Ovary (tissue), 9 donors: ENCODE measurements around the gene ZNF629. TPM values are rescaled to one million over a fixed set of nuclear protein-coding genes. Genes with fewer than 3 reads are reported as not detected.

Experiments
- DNase-seq, 5 donors: peaks; one replicate each; pipeline ENCODE4 v3.0.0-alpha.2; 2019 to 2020
- H3K27ac ChIP-seq, 2 donors: fragments of 200-600 bp; one replicate each; pipeline versions ENCODE4 v1.5.1 to v1.8.0; 2019 to 2022
- H3K27me3 ChIP-seq: fragments of 200-600 bp; one replicate; pipeline ENCODE4 v1.8.0; 2022
- H3K36me3 ChIP-seq: fragments of 200-600 bp; sonication (generic); one replicate; pipeline ENCODE4 v1.5.1; 2019
- H3K4me1 ChIP-seq: one replicate; pipeline ENCODE4 v1.8.1; 2013; ENCODE audit warnings: mild to moderate bottlenecking, moderate library complexity; ENCODE audit not compliant: insufficient read depth
- H3K4me3 ChIP-seq: fragments of 200-600 bp; sonication (generic); one replicate; pipeline ENCODE4 v1.5.1; 2017
- H3K9me3 ChIP-seq, 2 donors: fragments of 200-600 bp in 1 of 2; sonication (generic) in 1 of 2; one replicate each; pipeline versions ENCODE4 v1.5.1 to v1.8.1; 2013 to 2019; ENCODE audit warnings: mild to moderate bottlenecking in 1 of 2, moderate library complexity in 1 of 2
- CTCF ChIP-seq, 3 donors: fragments of 450-650 bp in 2 of 3; fragments of 200-600 bp in 1 of 3; IDR thresholded peaks; one replicate each; pipeline versions ENCODE4 v1.5.1 to v1.8.0; 2016 to 2022; ENCODE audit warnings: antibody characterized with exemption in 3 of 3, mild to moderate bottlenecking in 1 of 3
- EP300 ChIP-seq: sonication (generic); formaldehyde crosslinking; IDR thresholded peaks from one replicate; pipeline ENCODE4 v1.6.1; 2017; ENCODE audit warnings: antibody characterized with exemption
- POLR2A ChIP-seq: fragments of 450-650 bp; IDR thresholded peaks from one replicate; pipeline ENCODE4 v1.6.1; 2017; ENCODE audit warnings: antibody characterized with exemption, mild to moderate bottlenecking, moderate library complexity
- WGBS, 3 donors: extraction: QIAGEN DNeasy Blood & Tissue Kit in 1 of 3; methylation state at CpG; one replicate each; pipeline versions ENCODE4 v1.1.5 to v1.1.7; 2013 to 2017; 5-methylcytosine and 5-hydroxymethylcytosine counted together
- intact Hi-C, 4 donors: fragments of 100-400 bp; cut with DNase I; formaldehyde crosslinking; loops; one replicate each; pipeline versions ENCODE4 v1.11.0 to v1.15.1; 2022 to 2023
- polyA plus RNA-seq, 2 donors: library from polyadenylated mRNA; stranded (reverse); fragments of 200-250 nt in 1 of 2; fragments of 350-450 nt in 1 of 2; fragmentation: Illumina TruSeq in 1 of 2; extraction: RNeasy Lipid Tissue Mini Kit (QIAGEN cat#74804) in 1 of 2; gene quantifications; one replicate each; pipeline ENCODE4 v1.2.3, GENCODE V29; 2013 to 2014
- total RNA-seq, 7 donors: library from RNA; depleted of rRNA in 2 of 7; stranded (reverse); fragments of >200 nt in 2 of 7; fragmentation: NEBNext Ultra II Directional in 3 of 7; extraction: Animal tissue kit (Norgen Biotek cat#: 25700) in 3 of 7; gene quantifications; one replicate each; pipeline versions ENCODE4 v1.1.0 to v1.2.4, GENCODE V29; 2016 to 2023
- donor health status: DM: no; HTN: no; CAD: no; lungs with moderate emphysema.
- donor health status: DM: no; HTN: no; CAD: no.
- donor health status: Bipolar disorder and iron deficiency.
- donor health status: DM: yes; HTN: yes; CAD: no.
- donor health status: DM: no; HTN: no; CAD: no.
- donor health status: DM: yes; HTN: yes; CAD: no.

The ZNF629 gene
- total and polyA plus RNA-seq, 9 donors = 8.2 to 26.3 (median 19.9) TPM

GRCh38 chr16:30782486-30783279 is 4.3 kb downstream of the ZNF629 start:
- no peaks in the 10 kb centered on the region for H3K9me3 ChIP-seq
- no peak for TF ChIP-seq POLR2A
- TF ChIP-seq EP300 = no peak
- no peak for TF ChIP-seq CTCF (IDR thresholded peaks at IDR 0.05)
- H3K4me1 ChIP-seq = peaks cover 5% of the 10 kb centered on the region
- no peaks in the 10 kb centered on the region for H3K27me3 ChIP-seq
- no peak overlapping the region for H3K4me3 ChIP-seq
- WGBS, 3 donors = 92 to 94% (median 94%) methylated on average over 59 to 63 of the region's 63 CpGs
- no peak for DNase-seq
- no peaks in the 10 kb centered on the region for H3K36me3 ChIP-seq
- intact Hi-C loops = loop anchor here in 1 of 4 donors (1.0 to 10.0 kb wide), 2 partner anchors 19 to 58 kb away; no protein-coding TSS in a partner anchor
- no peak overlapping the region for H3K27ac ChIP-seq

DNA sequence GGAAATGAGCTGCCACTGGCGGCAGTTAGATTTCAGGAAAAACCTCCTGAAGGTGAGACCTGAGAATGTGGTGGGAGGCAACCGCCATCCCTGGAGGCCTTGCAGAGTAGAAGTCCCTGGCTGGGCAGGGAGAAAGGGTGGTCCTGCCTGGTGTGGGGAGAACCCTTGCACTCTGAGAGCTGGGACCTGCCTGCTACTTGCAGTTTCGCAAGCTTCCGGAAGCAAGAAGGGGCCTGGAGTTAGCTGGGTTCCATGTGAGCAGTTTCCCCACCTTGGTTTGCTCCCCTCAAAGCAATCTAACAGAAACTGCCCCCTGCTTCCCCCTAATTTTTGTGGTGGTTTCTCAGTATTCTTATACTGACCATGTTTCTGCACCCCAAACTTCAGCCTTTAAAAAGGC is 6.5 kb downstream of the ZNF629 start:
- intact Hi-C loops = loop anchor here in 1 of 4 donors (10.0 kb wide), 1 partner anchor 56 kb away; no protein-coding TSS in a partner anchor
- Histone ChIP-seq H3K4me1 (peaks cover 3% of the 10 kb centered on the region), H3K4me3 (no peak overlapping the region), H3K36me3 (no peaks in the 10 kb centered on the region), H3K27me3 (no peaks in the 10 kb centered on the region), H3K27ac (no peak overlapping the region), H3K9me3 (no peaks in the 10 kb centered on the region)
- TF ChIP-seq CTCF (IDR thresholded peaks at IDR 0.05) (no peak), EP300 (no peak), POLR2A (no peak)
- DNase-seq = no peak
- 76 to 81% (median 77%) methylated on average over 4 of the region's 4 CpGs for WGBS, 3 donors

DNA sequence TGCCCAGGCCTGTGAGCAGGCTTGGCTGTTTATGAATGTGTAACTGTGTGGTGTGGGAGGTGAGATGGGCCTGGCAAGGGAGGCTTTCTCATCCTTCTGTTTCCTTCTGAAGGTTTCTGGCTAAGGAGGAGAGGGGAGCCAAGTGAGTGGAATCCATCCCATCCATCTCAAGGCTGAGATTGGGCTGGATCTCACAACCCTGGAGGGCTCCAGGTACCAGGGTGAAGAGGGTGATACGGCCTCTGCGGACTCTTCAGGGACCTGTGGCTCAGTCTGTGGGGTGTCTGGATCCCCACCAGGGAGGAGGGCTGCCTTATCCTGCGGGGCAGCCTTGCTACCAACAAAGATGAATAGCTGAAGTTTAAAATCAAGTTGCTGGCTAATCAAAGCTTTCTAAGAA is 7.0 kb downstream of the ZNF629 start:
- TF ChIP-seq EP300 = no peak
- no peak for TF ChIP-seq CTCF (IDR thresholded peaks at IDR 0.05)
- no peak for TF ChIP-seq POLR2A
- WGBS, 3 donors = 66 to 81% (median 79%) methylated on average over 3 of the region's 3 CpGs
- H3K4me3 ChIP-seq = no peak overlapping the region
- peaks cover 5% of the 10 kb centered on the region for H3K4me1 ChIP-seq
- intact Hi-C loops = loop anchor here in 1 of 4 donors (10.0 kb wide), 1 partner anchor 55 kb away; no protein-coding TSS in a partner anchor
- H3K9me3 ChIP-seq = no peaks in the 10 kb centered on the region
- no peaks in the 10 kb centered on the region for H3K36me3 ChIP-seq
- no peak for DNase-seq
- H3K27me3 ChIP-seq = no peaks in the 10 kb centered on the region
- H3K27ac ChIP-seq = no peak overlapping the region

DNA sequence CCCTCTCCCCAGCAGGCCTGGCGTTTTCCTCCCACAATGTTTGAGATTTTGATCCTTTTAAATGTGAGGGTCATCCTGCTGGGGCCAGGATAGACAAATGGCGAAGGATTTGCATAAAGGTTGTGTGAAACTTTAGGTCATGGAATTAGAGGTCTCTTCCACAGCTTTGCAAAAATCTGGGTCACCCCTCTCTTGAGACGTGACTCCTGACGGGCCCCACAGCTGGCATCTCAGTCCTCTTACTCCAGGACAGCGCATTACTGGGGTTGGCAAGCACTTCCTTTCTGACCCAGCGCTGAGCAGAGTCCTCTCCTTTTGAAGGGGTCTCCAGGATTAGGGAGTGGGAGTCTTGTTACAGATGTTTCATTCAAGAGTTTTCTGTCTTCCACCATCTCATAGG is 7.4 kb downstream of the ZNF629 start:
- TF ChIP-seq EP300 = no peak
- TF ChIP-seq CTCF (IDR thresholded peaks at IDR 0.05) = no peak
- TF ChIP-seq POLR2A = no peak
- intact Hi-C loops = no loop called here
- WGBS, 3 donors = 83 to 87% (median 85%) methylated on average over 6 of the region's 6 CpGs
- no peaks in the 10 kb centered on the region for H3K9me3 ChIP-seq
- no peak overlapping the region for H3K4me3 ChIP-seq
- H3K36me3 ChIP-seq = no peaks in the 10 kb centered on the region
- no peak for DNase-seq
- no peak overlapping the region for H3K27ac ChIP-seq
- H3K4me1 ChIP-seq = peaks cover 7% of the 10 kb centered on the region
- H3K27me3 ChIP-seq = no peaks in the 10 kb centered on the region
